ENCODE measurements around the gene ARFGAP1.
"Not testable (repeated sequence)": the region's sequence is repeated elsewhere in the genome, so short reads cannot be mapped to it uniquely, and the experiment has no call there.

ARFGAP1 gene

DNA sequence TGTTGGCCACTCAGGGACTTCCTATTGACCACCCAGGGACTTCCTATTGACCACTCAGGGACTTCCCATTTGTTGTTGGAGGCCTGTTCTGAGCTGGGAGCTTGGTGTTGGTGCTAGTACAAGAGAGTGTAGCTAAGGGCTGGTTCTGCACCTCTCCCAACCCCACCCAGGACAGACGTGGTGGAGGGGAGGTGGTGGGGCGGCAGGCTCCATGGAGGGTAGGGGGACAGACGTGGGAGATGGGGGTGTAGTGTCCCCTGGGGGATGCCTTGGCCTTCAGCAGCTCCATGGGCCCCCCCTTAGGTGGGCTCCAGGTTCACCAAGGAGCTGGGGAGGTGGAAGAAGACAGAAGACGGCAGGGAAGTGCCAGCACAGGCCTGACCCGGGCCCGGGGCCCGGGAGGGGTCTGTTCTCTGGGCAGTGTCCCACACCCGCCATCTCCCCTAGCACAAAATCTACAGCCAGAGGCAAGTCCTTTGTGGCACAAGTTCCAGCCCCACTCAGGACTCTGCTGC, 54.7 kb downstream of the ARFGAP1 start:
- no peak overlapping the region for H3K9ac ChIP-seq (ENCODE audit: low read length)
- H3K36me3 ChIP-seq (ENCODE audit: control insufficient read depth, insufficient read depth, low read length): no peaks in the 10 kb centered on the region
- H3K4me1 ChIP-seq (ENCODE audit: control insufficient read depth, insufficient read depth, low read length): no peaks in the 10 kb centered on the region
- H3K4me3 ChIP-seq (ENCODE audit: low read length): no peak overlapping the region
- H3K9me3 ChIP-seq (ENCODE audit: control insufficient read depth, low read length): no peaks in the 10 kb centered on the region
- peaks cover 10% of the 10 kb centered on the region for H3K27me3 ChIP-seq (ENCODE audit: control insufficient read depth, insufficient read depth, low read length)

GRCh38 chr20:63328026-63328700, 55.5 kb downstream of the ARFGAP1 start:
- Histone ChIP-seq H3K9ac (ENCODE audit: low read length) (no peak overlapping the region), H3K27me3 (ENCODE audit: control insufficient read depth, insufficient read depth, low read length) (peaks cover 4% of the 10 kb centered on the region), H3K9me3 (ENCODE audit: control insufficient read depth, low read length) (no peaks in the 10 kb centered on the region), H3K36me3 (ENCODE audit: control insufficient read depth, insufficient read depth, low read length) (no peaks in the 10 kb centered on the region), H3K4me3 (ENCODE audit: low read length) (no peak overlapping the region), H3K4me1 (ENCODE audit: control insufficient read depth, insufficient read depth, low read length) (no peaks in the 10 kb centered on the region)

- Histone ChIP-seq H3K4me1 (ENCODE audit: control insufficient read depth, insufficient read depth, low read length) (no peaks in the 10 kb centered on the region), H3K9ac (ENCODE audit: low read length) (no peak overlapping the region), H3K9me3 (ENCODE audit: control insufficient read depth, low read length) (no peaks in the 10 kb centered on the region), H3K36me3 (ENCODE audit: control insufficient read depth, insufficient read depth, low read length) (no peaks in the 10 kb centered on the region), H3K27me3 (ENCODE audit: control insufficient read depth, insufficient read depth, low read length) (peaks cover 4% of the 10 kb centered on the region), H3K4me3 (ENCODE audit: low read length) (no peak overlapping the region)
These were observed 56.2 kb downstream of the ARFGAP1 start for GRCh38 chr20:63328718-63329275.

DNA sequence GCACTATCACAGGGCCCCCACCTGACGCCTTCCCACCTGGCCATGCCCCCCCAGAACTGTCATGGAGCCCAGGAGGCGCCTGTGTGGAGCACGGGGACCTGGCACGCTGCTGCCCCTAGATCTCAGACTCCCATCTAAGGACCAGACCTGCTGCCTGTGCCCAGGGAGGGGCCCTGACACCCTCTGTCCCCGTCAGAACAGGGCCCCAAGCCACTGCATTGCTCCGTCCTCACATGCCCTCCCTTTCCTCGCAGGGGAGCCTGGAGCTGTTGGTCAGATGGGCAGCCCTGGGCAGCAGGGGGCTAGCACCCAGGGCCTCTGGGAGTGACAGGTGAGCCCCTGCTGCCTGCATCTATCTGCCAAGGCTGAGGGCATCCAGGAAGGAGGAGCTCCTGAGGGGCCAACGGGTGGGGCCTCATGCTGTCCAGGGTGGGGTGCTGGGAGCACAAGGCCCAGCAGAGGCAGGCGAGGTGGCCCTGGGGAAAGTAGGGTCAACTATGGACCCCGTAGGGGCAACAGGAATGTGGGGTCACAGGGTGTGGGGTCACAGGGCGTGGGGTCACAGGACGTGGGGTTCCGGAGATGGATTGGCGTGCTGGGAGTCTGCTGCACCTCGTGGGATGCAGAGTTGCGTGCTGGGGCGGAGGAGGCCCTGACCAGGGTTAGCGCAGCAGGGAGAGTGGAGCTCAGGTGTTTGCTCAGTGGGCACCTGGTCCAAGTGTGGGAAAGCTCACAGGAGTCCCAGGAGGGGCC, 56.9 kb downstream of the ARFGAP1 start:
- no peaks in the 10 kb centered on the region for H3K36me3 ChIP-seq (ENCODE audit: control insufficient read depth, insufficient read depth, low read length)
- peaks cover 4% of the 10 kb centered on the region for H3K27me3 ChIP-seq (ENCODE audit: control insufficient read depth, insufficient read depth, low read length)
- no peak overlapping the region for H3K9ac ChIP-seq (ENCODE audit: low read length)
- H3K4me1 ChIP-seq (ENCODE audit: control insufficient read depth, insufficient read depth, low read length): no peaks in the 10 kb centered on the region
- no peak overlapping the region for H3K4me3 ChIP-seq (ENCODE audit: low read length)
- H3K9me3 ChIP-seq (ENCODE audit: control insufficient read depth, low read length): no peaks in the 10 kb centered on the region

- H3K27me3 ChIP-seq (ENCODE audit: control insufficient read depth, insufficient read depth, low read length): peaks cover 4% of the 10 kb centered on the region
These were observed 57.6 kb downstream of the ARFGAP1 start for GRCh38 chr20:63330084-63330760.

DNA sequence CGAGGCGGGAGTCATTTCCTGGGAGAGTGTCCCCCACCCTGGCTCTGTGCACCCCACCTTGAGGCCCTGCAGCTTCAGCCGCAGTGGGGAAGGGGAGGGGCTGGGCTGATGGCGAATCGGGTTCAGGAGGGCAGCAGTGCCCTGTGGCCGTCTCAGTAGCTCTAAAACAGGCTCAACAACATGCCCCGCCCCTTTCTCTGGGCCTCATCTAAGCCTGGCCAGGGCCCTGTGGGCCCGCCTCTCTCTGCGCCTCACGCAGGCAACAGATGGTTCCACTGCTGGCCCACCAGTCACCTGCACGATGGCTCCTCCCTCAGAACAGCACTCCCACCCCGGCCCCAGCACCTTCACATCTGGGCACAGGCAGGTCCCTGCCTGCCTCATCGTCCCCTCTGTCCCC, 58.3 kb downstream of the ARFGAP1 start:
- Histone ChIP-seq H3K27me3 (ENCODE audit: control insufficient read depth, insufficient read depth, low read length) (peaks cover 4% of the 10 kb centered on the region), H3K9me3 (ENCODE audit: control insufficient read depth, low read length) (no peaks in the 10 kb centered on the region), H3K36me3 (ENCODE audit: control insufficient read depth, insufficient read depth, low read length) (no peaks in the 10 kb centered on the region), H3K9ac (ENCODE audit: low read length) (no peak overlapping the region), H3K4me3 (ENCODE audit: low read length) (no peak overlapping the region), H3K4me1 (ENCODE audit: control insufficient read depth, insufficient read depth, low read length) (no peaks in the 10 kb centered on the region)

More at GRCh38 chr20:63330084-63330760, 57.6 kb downstream of the ARFGAP1 start:
- H3K36me3 ChIP-seq (ENCODE audit: control insufficient read depth, insufficient read depth, low read length): no peaks in the 10 kb centered on the region
- no peak overlapping the region for H3K9ac ChIP-seq (ENCODE audit: low read length)
- no peaks in the 10 kb centered on the region for H3K4me1 ChIP-seq (ENCODE audit: control insufficient read depth, insufficient read depth, low read length)
- no peaks in the 10 kb centered on the region for H3K9me3 ChIP-seq (ENCODE audit: control insufficient read depth, low read length)
- no peak overlapping the region for H3K4me3 ChIP-seq (ENCODE audit: low read length)

DNA sequence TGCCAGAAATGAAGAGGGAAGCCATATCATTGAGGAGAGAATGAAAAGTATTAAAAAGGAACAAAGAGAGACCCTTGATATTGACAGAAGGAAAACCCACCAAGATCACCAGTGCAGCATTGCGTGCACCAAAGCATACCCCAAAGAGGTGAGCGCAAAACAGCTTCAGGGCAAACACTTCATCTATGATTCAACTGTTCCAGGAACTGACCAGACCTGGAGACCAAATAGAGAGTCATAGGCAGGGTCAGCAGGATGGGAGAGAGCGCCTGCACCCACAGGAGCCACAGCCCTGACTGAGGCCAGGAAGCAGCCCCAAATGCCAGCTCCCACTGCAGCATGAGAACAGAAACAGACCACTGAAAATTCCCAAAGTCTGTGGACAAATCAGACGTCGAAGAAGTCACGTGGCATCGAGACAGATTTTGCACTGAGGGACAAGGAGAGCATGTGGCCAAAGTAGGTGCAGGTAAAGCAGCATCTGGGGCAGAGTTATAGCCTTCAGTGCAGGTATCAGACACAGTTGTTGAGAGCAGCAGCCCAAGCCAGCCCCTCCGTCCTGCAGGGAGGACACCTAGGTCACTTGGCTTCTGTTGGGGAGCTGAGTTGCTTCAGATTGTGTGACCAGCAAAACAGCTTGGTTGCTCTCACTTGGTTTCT, 59.3 kb downstream of the ARFGAP1 start:
- Histone ChIP-seq H3K27me3 (ENCODE audit: control insufficient read depth, insufficient read depth, low read length) (peaks cover 4% of the 10 kb centered on the region), H3K9me3 (ENCODE audit: control insufficient read depth, low read length) (no peaks in the 10 kb centered on the region), H3K36me3 (ENCODE audit: control insufficient read depth, insufficient read depth, low read length) (no peaks in the 10 kb centered on the region), H3K4me1 (ENCODE audit: control insufficient read depth, insufficient read depth, low read length) (no peaks in the 10 kb centered on the region), H3K4me3 (ENCODE audit: low read length) (no peak overlapping the region), H3K9ac (ENCODE audit: low read length) (no peak overlapping the region)

DNA sequence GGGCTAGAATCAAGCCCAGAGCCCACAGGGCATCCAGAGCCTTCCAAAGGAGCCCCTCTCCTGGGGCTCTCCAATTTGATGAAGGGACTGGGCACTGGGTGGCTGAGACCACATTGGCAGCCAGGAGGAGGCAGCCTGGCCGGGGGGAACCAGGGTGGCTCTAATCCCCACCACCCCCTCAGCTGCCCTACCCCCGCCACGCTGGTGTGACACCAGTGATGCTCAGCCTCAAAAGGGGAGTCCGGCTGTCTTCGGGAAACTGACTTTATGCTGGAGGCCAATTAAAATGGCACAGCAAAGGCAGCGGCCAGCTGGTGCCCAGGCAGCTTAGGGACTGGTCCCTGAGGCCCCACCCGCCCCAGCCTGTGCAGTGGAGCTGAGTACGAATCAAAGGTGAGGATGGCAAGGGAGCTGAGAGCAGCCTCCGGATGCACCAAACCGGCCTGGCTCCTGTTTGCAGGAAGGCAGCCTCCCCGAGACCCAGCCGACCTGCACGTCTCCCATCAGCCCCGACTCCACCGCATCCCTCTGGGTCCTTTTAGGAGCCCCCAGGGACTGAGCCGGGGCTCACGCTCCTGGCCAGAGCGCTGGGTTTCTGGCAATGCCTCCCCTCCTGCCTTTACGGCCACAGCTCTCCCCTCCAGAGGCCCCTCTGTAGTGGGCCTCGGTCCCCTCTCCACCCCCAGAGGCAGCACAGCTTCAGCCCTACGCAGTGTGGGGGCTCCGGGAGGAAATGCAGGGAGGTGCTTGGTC, 60.1 kb downstream of the ARFGAP1 start:
- no peaks in the 10 kb centered on the region for H3K9me3 ChIP-seq (ENCODE audit: control insufficient read depth, low read length)
- no peak overlapping the region for H3K9ac ChIP-seq (ENCODE audit: low read length)
- no peaks in the 10 kb centered on the region for H3K4me1 ChIP-seq (ENCODE audit: control insufficient read depth, insufficient read depth, low read length)
- no peaks in the 10 kb centered on the region for H3K36me3 ChIP-seq (ENCODE audit: control insufficient read depth, insufficient read depth, low read length)
- no peak overlapping the region for H3K4me3 ChIP-seq (ENCODE audit: low read length)
- peaks cover 5% of the 10 kb centered on the region for H3K27me3 ChIP-seq (ENCODE audit: control insufficient read depth, insufficient read depth, low read length)

- no peaks in the 10 kb centered on the region for H3K36me3 ChIP-seq (ENCODE audit: control insufficient read depth, insufficient read depth, low read length)
- no peak overlapping the region for H3K9ac ChIP-seq (ENCODE audit: low read length)
- no peaks in the 10 kb centered on the region for H3K4me1 ChIP-seq (ENCODE audit: control insufficient read depth, insufficient read depth, low read length)
- no peaks in the 10 kb centered on the region for H3K9me3 ChIP-seq (ENCODE audit: control insufficient read depth, low read length)
- H3K27me3 ChIP-seq (ENCODE audit: control insufficient read depth, insufficient read depth, low read length): peaks cover 12% of the 10 kb centered on the region
- H3K4me3 ChIP-seq (ENCODE audit: low read length): no peak overlapping the region
These were observed 60.7 kb downstream of the ARFGAP1 start for GRCh38 chr20:63333241-63333836.

DNA sequence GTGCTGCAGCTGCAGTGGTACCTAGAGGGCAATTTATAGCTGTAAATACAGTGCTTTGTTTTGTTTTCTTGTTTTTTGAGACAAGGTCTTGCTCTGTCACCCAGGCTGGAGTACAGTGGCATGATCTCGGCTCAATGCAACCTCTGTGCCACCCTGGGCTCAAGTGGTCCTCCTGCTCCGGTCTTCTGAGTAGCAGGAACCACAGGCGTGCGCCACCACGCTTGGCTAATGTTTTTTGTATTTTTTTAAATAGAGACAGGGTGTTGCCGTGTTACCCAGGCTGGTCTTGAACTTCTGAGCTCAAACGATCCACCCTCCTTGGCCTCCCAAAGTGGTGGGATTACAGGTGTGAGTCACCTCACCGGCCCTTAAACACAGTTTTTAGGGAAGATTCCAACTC, 61.7 kb downstream of the ARFGAP1 start:
- Histone ChIP-seq H3K36me3 (ENCODE audit: control insufficient read depth, insufficient read depth, low read length) (no peaks in the 10 kb centered on the region), H3K9me3 (ENCODE audit: control insufficient read depth, low read length) (no peaks in the 10 kb centered on the region), H3K9ac (ENCODE audit: low read length) (no peak overlapping the region), H3K4me3 (ENCODE audit: low read length) (no peak overlapping the region), H3K4me1 (ENCODE audit: control insufficient read depth, insufficient read depth, low read length) (no peaks in the 10 kb centered on the region), H3K27me3 (ENCODE audit: control insufficient read depth, insufficient read depth, low read length) (peaks cover 14% of the 10 kb centered on the region)

DNA sequence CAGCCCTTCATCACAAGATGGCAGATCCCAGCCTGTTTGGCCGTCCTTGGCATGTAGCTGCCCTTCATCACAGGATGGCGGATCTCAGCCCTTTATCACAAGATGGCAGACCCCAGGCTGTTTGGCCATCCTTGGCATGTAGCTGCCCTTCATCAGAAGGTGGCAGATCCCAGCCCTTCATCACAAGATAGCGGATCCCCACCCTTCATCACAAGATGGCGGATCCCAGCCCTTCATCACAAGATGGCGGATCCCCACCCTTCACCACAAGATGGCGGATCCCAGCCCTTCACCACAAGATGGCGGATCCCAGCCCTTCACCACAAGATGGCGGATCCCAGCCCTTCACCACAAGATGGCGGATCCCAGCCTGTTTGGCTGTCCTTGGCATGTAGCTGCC, 62.4 kb downstream of the ARFGAP1 start:
- not testable (repeated sequence) for H3K36me3 ChIP-seq (ENCODE audit: control insufficient read depth, insufficient read depth, low read length); H3K4me3 ChIP-seq (ENCODE audit: low read length); H3K9me3 ChIP-seq (ENCODE audit: control insufficient read depth, low read length); H3K4me1 ChIP-seq (ENCODE audit: control insufficient read depth, insufficient read depth, low read length); H3K9ac ChIP-seq (ENCODE audit: low read length)
- H3K27me3 ChIP-seq (ENCODE audit: control insufficient read depth, insufficient read depth, low read length): peaks cover 14% of the 10 kb centered on the region
